ENCODE data around the gene MLKL.

- TF ChIP-seq EZH2 (IDR thresholded peaks at IDR 0.05; ENCODE audit: borderline replicate concordance, low read depth, low read length, severe bottlenecking) = no peak
- no peak for TF ChIP-seq CTCF (IDR thresholded peaks at IDR 0.05; ENCODE audit: borderline replicate concordance, extremely low read depth, low read length, poor library complexity, severe bottlenecking)
Observed at GRCh38 chr16:74742051-74742481, 41.4 kb upstream of the MLKL start.
